HG03135 (cell line): ENCODE results near the gene CDH3.

ENCODE experiments used
- ATAC-seq: cut with Tn5 transposase; IDR thresholded peaks from one replicate; pipeline ENCODE4 v1.9.1; 2021; ENCODE audit warnings: mild to moderate bottlenecking, moderate library complexity; ENCODE audit not compliant: unreplicated experiment

The CDH3 gene

GRCh38 chr16:68644715-68645493 is at the start of gene CDH3:
Gene CDH3, plus strand, starts transcription at chr16:68645310. Its CDS starts 70 bp downstream, at chr16:68645380.
- no peak for ATAC-seq

DNA sequence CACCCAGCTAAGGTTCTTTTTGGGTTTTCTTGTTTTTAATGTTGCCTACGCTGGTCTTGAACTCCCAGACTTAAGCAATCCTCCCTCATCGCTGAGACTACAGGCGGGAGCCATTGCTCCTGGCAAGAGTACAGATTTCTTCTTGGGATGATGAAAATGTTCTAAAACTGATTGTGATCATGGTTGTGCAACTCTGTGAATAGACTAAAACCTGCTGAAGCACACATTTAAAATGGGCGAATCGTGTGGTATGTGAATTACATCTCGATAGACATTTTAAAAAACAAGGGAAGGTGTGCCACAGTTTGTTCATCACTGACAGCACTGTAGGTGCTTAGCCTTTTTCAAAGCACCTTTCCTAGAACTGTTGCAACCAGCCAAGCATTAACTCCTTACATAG is 48.8 kb upstream of the CDH3 start:
- no peak for ATAC-seq

- no peak for ATAC-seq
Measured at GRCh38 chr16:68599586-68599985, 45.5 kb upstream of the CDH3 start.

DNA sequence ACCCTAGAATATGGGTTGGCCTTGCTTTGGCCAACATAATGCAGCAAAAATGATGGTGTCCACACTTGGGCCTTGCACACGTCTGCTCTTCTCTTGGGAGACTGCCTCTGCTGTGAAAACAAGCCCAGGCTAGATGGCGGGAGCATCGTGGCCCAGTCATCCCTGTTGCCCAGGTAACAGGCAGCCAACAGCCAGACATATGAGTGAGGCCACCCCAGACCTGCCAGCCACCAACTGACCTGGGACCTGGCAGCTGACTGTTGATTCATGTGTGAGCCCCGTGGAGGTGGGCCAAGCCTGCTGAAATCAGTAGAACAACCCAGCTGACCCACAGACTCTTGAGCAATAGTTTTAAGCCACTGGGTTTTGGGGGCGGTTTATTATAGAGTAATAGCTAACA is 39.4 kb upstream of the CDH3 start:
- no peak for ATAC-seq

- ATAC-seq, result no peak
Measured at GRCh38 chr16:68607443-68607842, 37.7 kb upstream of the CDH3 start.

DNA sequence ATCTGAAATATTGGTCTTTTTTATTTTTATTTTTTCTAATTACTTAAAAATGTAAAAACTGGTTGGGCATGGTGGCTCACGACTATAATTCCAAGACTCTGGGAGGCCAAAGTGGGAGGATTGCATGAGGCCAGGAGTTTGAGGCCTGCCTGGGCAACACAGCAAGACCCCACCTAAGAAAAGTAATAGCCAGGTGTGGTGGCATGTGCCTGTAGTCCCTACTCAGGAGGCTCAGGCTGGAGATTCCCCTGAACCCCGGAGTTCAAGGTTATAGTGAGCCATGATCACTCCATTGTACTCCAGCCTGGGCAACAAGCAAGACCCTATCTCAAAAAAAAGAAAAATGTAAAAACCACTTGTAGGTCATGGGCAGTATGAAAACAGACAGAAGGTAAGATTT is 36.8 kb upstream of the CDH3 start:
- no peak for ATAC-seq

- no peak for ATAC-seq
Measured at GRCh38 chr16:68612996-68613395, 32.1 kb upstream of the CDH3 start.

DNA sequence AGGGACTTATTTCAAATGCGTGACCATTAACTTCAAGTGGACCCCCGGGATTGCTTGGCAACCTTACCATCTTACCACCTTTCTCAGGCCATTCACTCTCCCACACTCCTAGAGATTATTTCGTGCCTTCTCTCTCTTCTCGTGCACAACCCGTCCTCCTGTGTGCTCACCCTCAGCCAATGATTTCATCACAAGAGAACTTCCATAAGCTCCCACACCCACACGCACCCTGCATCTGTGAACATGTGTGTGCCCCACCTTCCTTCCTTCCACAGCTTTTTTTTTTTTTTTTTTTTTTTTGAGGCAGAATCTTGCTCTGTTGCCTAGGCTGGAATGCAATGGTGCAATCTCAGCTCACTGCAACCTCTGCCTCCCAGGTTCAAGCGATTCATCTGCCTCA is 27.4 kb upstream of the CDH3 start:
- ATAC-seq, result no peak

DNA sequence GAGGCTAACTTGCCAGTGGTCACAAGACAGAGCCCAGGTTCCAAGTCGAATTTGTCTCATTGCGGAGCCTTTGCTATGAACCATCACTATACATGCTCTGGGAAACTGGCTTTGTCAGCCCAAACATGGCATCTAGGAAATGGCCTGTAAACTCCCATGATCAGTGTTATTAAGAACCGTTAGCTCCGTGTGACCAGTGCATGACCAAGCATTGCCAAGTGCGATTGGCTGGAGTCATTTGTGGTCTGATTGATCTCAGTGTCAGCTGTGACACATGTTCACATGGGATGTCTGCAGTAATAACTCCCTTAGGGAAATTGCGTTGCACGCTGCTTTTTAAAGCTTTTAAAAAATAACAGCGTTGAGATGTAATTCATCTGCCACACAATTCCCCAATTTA is 18.6 kb upstream of the CDH3 start:
- no peak for ATAC-seq

GRCh38 chr16:68627951-68628425 is 17.1 kb upstream of the CDH3 start:
- no peak for ATAC-seq

GRCh38 chr16:68629351-68629910 is 15.7 kb upstream of the CDH3 start:
- no peak for ATAC-seq

GRCh38 chr16:68636064-68636560 is 9.0 kb upstream of the CDH3 start:
- ATAC-seq, result no peak

DNA sequence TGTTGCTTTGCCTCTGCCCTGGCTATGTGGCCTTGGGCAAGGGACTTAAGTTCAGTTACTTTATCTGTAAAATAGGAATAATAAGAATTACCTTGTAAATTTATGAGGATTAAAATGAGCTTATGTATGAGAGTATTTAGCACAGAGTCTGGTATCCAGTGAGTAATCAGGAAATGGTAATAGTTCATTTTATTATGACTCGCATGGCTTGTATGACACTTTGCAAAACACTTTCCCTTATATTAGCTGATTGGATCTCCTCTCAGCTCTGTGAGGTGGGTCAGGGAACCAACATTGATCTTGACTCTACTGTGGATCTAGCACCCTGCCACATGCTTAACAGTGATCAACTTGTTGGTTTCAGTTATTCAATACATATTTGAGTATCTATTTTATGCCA is 8.3 kb upstream of the CDH3 start:
- ATAC-seq, result no peak

DNA sequence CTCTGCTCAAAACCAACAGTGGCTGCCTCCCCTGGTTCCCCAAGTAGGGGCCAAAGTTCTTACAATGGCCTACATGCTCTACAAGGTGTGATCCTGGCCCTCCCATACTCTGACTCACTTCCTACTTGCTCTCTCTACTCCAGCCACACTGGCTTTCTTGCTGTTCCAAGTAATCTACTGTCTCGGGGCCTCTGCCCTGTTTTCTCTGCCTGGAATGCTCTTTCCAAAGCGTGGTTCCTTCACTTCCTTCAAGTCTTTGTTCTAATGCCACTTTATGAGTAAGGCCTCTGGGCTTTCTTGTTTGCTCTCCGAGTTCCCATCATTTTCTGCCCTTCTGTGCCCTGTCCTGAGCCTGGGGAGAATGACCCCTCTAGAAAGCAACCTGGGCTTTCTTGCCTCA is 4.1 kb upstream of the CDH3 start:
- no peak for ATAC-seq

DNA sequence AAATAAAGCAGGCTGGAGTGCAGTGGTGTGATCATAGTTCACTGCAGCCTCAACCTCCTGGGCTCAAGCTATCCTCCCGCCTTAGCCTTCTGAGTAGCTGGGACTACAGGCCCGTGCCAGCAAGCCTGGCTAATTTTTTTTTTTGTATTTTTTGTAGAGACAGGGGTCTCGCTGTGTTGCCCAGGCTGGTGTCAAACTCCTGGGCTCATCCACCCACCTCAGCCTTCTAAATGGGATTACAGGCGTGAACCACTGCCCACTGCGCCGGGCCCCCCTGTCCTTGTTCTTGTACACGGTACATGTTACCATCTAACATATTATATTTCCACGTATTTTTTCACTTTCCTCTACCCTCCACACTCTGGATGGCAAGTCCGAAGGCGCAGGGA is 3.1 kb upstream of the CDH3 start:
- no peak for ATAC-seq

DNA sequence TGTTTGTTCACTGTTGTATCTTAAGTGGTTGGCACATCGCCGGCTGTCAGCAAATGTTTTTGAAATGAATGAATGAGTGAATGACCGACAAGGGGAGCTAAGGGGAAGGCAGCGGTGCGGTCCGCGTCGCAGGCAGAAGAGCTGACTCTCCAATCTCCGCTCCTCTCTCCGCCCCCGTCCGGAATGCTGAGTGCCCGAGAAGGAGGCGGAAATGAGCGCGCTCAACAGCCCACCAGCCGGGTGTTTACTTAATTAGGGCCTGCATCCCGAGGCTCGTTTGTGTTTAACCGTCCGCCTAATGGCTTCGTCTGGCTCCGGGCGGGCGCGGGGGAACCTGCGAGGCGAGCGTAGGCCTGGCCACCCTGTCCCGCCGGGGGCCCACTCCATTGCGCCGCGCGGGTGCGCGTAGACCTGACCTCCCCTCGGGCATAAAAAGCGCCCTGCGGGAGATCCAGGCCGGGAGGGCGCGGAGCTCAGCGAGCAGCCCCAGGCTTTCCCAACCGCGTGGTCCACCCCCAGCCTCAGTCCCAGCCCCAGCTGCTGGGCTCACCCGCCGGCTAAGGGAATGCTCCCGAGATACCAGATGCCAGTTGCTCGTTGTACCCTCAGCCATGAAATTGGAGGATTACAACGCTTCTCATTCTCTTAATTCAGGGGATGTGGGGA is 2.5 kb upstream of the CDH3 start:
- ATAC-seq, result no peak

GRCh38 chr16:68643227-68643626 is 1.9 kb upstream of the CDH3 start:
- no peak for ATAC-seq

DNA sequence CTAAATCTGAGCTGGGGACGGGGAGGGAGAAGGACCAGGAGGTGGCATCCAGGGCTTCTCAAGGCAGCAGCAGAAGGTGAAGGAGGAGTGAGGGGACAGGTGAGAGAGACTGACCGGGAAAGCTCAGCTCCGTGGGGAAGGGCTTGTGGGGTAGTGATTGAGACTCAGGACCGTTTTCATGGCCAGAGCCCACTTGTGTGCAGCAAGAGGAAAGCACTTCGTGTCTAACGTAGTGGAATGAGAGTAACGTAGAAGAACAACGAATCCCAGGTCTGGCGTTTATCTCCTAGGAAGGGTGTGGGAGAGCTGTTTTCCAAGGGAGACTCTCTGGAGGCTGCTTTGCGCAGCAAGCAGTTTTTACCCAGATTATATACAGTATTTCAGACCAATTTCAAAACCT is 1.3 kb upstream of the CDH3 start:
- ATAC-seq, result no peak

DNA sequence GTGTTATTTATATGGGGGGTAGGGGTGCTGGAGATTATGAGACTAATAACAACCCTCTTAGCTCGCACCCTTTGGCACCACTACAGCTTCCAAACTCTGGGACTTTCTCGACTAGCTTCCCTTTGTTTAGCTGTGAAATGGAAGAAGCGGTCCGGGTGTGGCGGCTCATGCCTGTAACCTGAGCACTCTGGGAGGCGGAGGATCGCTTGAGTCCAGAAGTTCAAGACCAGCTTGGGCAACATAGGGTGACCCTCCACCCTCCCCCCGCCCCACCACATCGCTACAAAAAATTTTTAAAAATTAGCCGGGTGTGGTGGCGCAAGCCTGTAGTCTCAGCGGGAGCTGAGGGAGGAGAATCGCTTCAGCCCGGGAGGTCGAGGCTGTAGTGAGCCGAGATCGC is 814 bp upstream of the CDH3 start:
- ATAC-seq, result no peak

DNA sequence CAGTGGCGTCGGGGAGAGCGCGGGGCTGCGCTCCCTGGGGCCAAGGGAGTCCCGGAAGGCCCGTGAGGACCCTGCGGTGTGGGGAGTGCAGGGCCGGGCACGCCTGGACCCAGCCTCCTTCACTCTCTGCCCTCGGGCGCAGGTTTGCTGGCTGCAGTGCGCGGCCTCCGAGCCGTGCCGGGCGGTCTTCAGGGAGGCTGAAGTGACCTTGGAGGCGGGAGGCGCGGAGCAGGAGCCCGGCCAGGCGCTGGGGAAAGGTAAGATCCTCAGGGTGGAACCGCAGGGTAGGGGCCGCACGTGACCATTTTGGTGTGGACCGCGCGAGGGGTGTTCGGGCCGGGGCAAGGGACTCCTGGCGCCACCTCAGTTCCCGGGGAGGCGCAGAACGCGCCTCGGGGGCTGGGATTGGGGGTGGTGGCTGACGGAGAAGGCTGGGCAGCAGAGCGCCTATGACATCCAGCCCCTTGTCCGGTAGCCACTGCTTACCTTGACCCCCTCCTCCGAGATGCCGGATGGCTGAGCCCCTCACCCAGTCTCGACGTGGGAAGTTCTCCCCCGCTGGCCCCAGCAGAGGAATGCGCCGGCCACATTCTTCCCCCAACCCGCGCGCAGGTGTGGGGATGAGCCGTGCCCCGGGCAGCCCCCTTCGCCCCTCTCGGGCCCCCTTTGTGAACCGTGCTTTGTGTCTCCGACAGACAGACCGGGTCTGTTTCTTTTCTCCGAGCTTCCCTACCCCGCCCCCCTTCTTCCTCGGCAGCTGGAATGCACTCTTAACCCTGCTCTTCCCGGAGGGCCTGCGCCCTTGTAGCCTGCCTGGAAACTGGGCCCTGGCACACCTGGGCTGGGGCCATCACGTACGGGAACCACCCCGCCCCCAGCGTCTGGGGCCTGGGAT is 631 bp downstream of the CDH3 start:
- ATAC-seq, result no peak
